GM21515 (cell line): ENCODE results near the gene CLDN14.

Source experiments
- ATAC-seq: cut with Tn5 transposase; IDR thresholded peaks from one replicate; pipeline ENCODE4 v1.9.1; 2021; ENCODE audit not compliant: unreplicated experiment

The CLDN14 gene

DNA sequence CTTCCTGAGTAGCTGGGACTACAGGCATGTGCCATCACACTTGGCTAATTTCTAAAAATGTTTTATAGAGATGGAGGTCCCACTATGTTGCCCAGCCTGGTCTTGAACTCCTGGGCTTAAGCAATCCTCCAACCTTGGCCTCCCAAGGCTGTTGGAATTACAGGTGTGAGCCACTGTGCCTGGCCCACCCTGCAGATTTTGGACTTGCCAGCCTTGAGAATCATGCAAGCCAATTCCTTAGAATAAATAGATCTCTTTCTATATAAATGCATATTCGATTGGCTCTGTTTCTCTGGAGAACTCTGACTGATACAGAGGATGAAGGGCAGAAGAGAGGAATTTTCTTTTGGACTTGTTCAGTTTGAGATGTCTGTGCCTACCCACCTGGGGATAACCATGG, 6.7 kb downstream of the CLDN14 start:
- ATAC-seq: no peak

DNA sequence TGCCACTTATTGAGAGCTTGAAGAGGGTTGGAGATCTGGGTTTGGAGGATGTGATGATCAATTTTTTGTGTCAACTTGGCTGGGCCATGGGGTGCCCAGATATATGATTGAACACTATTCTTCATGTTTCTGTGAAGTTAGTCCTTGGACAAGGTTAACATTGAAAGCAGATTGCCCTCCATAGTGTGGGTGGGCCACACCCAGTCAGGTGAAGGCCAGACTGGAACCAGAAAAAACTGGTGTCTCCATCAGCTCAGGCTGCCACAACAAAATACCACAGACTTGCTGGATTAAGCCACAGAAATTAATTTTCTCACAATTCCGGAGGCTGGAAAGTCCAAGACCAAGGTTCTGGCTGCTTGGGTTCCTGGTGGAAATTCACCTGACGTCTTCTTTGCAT, 7.5 kb downstream of the CLDN14 start:
- ATAC-seq: no peak

DNA sequence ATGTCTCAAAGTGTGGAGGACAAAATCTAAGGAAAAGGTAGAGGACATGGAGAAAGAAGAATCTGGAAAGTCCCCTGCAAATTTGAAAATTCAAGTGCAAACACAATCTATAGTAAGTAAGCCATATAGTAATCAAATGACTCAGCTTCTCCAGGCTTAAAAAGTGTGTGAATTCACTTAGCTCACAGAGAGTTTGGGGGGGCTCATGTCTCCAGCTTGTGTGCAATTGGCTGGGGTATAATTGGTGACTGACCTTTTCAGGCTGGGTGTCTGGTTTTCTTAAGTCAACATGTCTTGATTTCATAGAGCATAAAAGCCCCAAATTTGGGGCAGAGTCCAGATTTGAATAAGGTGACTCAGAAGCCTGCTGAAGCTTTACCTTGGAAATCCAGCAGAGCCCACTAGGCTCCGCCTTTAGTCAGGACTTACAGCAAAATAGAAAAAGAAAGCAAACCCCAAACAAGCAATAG, 8.6 kb downstream of the CLDN14 start:
- peak; percentile 49 for ATAC-seq

DNA sequence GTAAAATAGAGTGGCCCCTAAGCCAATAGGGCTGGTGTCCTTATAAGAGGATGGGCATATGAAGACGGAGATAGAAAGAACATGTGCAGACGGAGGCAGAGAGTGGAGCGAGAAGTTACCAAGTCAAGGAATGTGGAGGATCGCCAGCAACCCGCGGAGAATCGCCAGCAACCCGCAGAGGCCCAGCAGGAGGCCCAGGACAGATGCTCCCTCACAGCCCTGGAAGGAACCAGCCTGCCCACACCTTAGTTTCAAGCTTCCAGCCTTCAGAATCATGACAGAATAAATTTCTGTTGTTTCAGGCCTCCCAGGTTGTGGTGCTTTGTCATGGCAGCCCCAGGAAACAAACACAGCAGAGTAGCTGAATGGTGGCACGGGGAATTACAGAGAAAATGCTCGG, 9.6 kb downstream of the CLDN14 start:
- ATAC-seq: no peak

DNA sequence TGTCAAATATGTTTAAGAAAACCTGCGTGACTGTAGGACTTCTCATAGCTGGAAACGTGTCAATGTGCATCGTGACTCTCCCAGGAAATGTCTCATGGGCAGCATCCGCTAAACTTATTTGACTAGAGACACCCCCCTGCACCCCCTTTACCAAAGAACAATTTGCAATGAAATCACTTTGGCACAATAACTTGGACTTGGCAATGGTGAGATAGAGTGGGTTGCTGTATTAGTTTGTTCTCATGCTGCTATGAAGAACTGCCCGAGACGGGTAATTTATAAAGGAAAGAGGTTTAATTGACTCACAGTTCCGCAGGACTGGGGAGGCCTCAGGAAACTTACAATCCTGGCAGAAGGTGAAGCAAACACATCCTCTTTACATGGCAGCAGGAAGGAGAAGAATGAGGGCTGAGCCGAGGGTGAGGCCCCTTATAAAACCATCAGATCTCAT, 13.8 kb downstream of the CLDN14 start:
- ATAC-seq: no peak

DNA sequence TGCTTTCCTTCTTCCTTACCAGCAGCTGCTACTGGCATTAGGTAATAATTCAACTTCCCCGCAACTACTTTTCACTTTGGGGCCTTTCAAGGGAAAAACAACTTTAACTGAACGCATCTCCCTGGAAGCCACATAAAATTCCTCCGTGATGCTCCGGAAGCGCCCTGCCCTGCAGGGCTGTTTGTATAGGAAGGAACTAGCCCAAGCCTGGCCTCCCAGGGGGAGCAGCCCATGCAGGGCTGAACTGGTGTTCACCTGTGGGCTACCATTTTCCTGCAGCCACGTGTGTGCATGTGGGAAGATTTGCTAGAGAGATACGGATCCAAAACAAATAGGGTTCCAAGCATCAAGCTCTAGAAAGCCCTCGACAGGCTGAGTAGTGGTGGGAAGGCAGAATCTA, 14.4 kb downstream of the CLDN14 start:
- no peak for ATAC-seq

DNA sequence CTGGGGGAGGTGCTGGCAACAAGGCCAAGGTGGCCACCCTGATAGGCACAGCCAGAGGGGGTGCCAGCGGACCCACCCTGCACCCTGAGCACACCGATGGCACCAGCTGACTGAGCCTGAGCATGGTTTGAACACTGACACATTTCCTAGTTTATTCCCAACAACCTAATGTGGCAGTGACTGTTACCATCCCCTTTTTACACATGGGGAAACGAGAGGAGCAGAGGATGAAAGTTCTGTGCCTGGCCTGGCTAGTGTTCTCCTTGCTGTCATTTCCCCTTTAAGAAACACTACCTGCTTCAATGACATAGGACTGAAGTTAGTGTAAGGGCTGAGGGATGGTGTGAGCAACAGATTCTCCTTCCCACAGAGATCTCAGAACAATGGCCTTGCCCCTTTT, 15.3 kb downstream of the CLDN14 start:
- ATAC-seq: no peak

DNA sequence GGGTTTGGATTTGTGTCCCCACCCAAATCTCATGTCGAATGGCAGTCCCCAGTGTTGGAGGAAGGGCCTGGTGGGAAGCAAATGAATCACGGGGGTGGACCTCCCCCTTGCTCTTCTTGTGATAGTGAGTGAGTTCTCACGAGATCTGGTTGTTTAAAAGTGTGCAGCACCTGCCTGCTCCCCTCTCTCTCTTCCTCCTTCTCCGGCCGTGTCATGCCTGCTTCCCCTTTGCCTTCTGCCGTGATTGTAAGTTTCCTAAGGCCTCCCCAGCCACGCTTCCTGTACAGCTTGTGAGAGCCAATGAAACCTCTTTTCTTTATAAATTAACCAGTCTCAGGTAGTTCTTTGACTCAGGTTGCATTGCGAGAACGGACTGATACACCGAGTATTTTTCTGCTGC, 15.9 kb downstream of the CLDN14 start:
- no peak for ATAC-seq

DNA sequence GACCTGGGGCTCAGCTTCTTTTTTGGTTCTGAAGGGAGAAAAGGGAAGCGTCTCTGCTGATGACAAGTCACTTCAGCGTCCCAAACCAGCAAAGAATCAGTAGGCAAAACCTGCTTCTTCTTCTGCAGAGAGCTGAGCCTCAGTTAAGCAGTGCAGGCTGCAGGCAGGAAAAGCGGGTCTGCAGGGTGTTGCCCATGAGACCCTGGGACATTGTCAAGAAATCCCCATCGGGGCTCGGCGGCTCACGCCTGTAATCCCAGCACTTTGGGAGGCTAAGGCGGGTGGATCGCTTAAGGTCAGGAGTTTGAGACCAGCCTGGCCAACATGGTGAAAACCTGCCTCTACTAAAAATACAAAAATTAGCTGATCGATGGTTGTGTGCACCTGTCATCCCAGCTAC, 16.7 kb downstream of the CLDN14 start:
- ATAC-seq: no peak

DNA sequence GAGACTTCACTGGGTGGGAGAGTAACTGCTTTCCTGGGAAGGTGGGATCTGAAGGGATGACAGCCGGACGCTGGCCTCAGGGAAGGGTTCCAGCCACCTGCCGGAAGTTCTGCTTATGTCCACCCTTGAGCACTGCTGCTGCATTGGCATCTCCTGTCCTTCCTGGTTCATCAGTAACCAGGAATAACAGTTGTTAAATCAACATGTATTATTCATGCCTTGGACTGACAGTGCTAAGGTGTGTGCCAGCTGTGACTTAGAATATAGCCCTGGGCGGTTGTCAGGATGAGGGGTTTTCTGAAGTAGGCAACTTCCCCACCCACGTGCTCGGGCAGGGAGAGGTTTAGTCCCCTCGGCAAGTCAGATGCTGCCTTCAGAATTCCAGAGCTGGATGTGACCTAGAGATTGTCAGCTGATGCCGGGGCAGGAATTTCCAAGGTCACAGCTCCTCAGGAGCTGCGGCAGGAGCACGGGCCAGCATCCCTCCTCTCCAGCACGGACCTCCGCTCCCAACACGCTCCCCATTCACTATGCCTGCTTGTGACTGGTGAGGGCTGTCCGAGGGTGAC, 17.9 kb downstream of the CLDN14 start:
- no peak for ATAC-seq

DNA sequence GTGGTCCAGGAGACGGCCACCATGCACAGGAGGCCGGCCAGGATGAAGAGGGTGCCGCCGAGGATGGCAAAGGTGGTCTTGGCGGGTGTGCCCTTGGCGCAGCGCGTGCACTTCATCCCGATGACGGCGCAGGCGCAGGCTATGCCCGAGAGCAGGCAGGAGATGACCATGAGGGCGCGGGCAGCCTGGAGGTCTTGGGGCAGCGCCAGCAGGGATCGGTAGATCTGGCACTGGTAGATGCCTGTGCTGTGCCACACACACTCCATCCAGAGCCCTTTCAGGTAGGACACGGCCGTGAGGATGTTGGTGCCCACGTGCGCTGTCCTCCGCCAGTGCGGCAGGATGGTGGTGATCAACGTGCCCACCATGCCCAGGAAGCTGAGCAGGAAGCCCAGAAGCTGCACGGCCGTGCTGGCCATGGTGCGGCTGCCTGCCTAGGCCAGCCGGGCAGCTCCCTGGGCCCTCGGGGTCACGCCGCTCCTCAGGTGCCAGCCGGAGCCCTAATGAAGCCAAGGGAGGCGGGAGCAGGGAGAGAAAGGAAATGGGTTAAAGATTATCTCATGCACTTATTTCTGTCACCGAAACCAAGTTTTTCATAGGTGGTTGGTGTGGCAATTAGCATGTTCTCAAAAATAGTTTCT, 18.5 kb downstream of the CLDN14 start:
- ATAC-seq: no peak

DNA sequence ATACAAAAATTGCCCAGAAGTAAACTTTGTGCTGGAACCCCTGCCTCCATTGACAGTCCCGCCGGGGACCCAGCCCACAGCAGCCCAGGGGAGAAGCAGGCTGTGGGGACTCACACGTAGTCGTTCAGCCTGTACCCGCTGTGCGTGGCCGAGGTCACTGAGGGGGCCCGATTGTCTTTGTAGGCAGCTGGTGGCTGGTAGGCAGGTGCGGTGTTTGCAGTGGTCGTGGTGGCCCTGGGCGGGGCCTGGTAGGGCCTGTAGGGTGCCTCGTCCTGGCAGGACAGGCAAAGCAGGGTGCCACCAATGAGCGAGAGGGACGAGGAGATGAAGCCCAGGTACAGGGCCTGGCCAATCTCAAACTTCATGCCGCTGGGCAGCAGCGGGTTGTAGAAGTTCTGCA, 19.1 kb downstream of the CLDN14 start:
- no peak for ATAC-seq

DNA sequence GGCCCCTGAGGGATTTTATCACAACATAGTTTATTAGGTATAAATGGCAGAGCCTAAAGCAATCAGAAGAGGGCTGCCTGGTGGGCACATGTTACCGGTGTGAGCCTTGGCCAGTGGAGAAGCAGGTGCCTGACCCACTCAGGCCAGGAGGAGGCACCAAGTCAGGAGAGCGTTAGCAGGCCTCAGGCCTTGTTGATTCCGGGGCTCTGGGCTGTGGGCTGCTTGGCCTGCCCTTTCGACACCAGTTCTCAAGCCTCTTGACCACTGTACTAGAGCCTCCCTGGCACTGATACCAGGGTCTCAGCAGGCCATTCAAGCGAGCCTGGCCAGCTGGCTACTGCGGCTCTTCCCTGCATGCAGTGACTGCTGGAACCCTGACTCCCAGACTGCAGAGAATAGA, 20.8 kb downstream of the CLDN14 start:
- no peak for ATAC-seq

DNA sequence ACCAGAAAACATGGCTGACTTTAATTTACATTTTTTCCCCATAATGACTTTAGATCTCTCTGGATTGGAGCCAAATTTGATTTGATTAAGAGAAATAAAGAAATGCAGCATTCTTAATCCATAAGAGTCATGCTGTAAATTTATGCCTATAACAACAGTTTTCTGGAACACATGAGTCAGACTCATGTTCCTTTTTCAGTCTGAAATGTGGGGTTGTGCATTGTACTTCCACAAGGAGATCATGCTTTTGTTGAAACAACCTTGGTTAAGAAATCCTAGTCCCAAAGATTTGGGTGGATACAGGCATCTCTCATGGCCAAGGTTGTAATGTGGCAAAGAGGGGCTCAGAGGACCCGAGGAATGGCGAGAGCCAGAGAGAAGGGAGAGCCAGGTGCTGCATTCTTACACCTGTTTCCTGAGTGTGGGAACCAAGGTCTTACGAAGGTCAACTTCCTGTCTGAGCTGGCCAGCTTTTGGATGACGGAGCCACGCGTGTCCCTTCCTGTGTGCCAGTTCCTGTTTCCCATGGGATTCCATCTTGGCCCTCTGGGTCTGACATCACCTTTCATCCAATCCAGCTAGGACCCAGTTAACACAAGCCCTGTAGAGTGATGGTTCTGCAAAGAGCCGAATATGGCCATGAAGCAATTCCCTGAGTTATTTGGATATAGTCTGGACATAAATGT, 23.1 kb downstream of the CLDN14 start:
- ATAC-seq: no peak

DNA sequence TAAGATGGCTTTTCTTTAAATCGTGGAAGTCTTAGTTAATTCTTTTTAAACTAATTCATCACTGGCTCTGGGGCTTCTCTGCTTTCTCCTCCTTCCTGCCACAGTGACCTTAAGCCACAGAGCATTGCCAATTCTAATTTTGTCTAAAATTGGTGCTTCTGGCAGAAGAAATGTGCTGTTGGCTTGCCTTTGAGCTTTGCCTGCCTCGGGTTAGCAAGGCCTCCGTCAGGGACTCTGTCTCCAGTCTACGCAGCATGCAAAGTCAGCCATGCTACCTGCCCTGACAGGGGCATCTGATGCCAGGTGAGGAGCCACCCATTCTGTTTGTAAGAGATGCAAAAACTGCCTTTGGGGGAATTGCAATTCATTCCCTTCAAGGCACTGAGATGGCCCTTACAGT, 25.2 kb downstream of the CLDN14 start:
- no peak for ATAC-seq

DNA sequence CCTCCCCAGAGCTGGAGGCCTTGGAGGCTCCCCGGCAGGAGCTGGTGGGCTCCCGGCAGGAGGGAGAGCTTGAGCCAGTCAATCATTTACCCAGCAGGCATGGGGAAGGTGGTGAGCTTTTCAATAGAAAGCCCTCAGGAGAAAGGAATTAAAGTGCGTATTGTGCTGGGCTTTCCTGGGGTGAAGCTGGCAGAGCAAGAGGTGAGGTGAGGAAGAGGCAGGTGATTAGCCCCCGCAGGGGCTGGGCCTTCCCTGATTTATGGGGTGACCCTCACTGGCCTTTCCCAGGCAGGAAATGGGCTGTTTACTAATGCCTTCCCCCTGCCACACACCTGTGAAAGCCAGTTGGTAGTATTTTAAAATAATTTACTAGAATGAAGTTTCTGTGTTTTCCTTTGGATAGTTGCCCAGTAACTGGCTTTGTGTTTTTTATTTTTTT, 25.8 kb downstream of the CLDN14 start:
- no peak for ATAC-seq

DNA sequence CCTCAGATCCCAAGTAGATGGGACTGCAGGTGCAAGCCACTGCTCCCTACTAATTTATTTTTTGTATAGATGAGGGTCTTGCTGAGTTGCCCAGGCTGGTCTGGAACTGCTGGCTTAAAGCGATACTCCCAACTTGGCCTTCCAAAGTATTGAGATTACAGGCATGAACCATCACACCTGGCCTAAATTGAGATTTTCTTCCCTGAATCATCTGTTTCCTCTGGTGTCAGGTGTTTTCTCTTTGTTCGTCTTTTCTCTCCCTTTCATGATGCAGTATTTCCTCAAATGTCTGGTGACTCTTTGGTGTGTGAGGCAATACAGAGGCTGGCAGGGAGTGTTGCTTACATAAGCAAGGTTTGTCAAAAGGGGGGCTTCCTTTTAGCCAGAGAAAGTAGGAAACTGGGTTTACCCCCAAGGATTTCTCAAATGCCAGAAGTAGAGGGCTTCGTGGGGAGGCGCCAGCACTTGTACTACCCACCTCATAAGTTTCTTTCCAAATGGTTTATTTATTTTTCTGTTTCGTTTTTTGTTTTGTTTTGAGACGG, 27.6 kb downstream of the CLDN14 start:
- no peak for ATAC-seq

DNA sequence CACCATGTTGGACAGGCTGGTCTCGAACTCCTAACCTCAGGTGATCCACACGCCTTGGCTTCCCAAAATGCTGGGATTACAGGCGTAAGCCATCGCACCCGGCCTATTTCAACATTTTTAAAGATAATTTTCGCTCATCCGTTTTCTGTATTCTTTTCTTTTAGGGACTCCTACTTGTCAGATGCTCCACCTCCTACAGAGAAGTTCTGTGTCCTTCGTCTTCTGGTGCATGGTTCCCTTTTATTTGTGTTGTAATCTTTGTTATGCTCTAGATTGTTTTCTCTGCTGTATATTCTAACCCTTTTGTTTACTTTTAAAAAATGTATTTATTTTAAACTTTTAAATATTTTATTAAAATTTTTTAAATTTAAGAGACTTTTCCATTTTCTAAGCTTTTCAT, 28.4 kb downstream of the CLDN14 start:
- ATAC-seq: no peak

DNA sequence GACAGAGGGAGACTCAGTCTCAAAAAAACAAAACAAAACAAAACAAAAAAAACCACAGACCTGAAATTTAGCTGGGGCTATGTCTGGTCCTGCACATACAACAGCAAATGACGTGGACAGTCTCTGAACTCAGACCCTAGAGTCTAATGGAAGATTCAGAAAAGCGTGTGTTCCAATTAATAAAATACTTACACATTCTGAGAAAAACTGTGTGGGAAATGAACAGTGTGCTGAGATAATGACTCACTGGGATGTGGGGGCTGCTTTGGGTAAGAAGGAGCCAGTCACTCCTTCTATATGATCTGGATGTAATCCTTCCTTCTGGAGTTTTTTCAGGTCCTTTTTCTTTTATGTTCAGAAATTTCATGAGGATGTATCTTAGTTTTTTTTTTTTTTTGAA, 29.4 kb downstream of the CLDN14 start:
- no peak for ATAC-seq

DNA sequence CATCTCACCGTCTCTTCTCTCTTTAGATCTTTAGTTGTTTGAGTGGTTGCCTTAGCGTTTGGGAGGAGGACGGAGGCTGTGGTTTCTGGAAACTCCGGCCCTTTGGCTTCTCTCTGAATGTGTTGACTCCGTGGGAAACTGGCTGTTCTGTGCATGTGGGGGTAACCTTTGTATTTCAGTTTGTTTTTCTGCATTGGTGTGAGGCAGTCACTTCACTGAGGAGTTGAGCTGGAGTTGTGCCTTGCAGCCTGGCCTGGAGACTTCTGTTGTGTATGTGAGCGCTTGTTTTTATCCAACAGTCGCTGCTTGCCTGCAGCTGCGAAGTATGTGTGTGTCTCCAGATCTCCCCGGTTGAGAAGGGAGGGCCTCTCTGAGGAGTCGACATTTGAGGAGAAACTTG, 33.6 kb downstream of the CLDN14 start:
- ATAC-seq: no peak

DNA sequence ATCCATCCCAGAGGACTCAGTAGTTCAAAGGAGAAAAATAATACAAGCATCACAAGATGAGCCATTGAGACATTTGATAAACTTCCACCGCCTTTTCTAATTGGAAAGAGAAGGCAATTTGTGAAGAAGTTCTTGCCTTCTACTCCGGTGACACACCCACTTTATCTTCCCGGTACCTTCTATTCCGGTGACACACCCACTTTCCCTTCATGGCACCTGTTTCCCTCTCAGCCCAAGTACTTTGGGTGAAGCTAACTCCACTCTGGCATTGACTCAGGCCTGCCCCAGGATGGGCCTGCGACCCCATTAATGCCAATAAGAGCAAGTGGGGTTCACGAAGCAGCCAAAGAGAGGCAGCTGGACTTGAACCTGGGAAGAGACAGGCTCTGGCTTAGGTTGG, 38.2 kb downstream of the CLDN14 start:
- ATAC-seq: no peak

DNA sequence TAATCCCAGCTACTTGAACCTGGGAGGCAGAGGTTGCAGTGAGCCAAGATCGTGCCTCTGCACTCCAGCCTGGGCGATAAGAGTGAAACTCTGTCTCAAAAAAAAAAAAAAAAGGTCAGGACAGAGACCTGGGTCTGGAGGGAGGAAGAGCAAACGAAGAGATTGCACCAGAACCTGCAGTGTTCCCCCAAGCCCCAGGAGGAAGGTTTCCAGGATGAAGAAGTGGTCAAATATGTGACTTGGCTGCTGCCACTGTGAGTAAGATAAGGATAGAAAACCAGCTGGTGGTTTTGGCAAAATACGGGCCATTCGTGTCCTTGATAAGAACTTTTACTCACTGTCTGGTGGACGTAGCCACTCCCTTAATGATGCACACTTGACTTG, 42.2 kb downstream of the CLDN14 start:
- ATAC-seq: no peak
